HepG2 (cell line): Measurements from ENCODE around the gene FGFBP2. TPM values are rescaled to one million over a fixed set of nuclear protein-coding genes. Genes with fewer than 3 reads are reported as not detected.

Experiments
- ATAC-seq: fragments of 200-7000 bp; cut with Tn5 transposase; 3 replicates; pipeline ENCODE4 v1.9.1; 2020; ENCODE audit warnings: mild to moderate bottlenecking, moderate library complexity
- BruUV-seq: library from RNA; stranded (reverse); fragments of 400-500 nt; replicated peaks from 2 replicates; lab custom pipeline; 2021; lab: Mats Ljungman, UMichigan
- CTCF ChIA-PET: fragments of 300-600 bp; formaldehyde crosslinking; extraction: SDS; loops from one replicate; lab custom pipeline; 2021; ENCODE audit warnings: low total read pairs, inconsistent platforms, low intra/inter-chr PET ratio; lab: Yijun Ruan, JAX
- POLR2A ChIA-PET: fragments of 350-600 bp; sonication (Branson Sonifier 250); formaldehyde crosslinking; loops from one replicate; lab custom pipeline; 2020; ENCODE audit warnings: antibody characterized with exemption, inconsistent platforms; lab: Yijun Ruan, JAX
- DNase-seq: peaks from one replicate; pipeline ENCODE4 v3.0.0-alpha.2; 2015; ENCODE audit warnings: low spot score
- FAIRE-seq: peaks from 3 replicates; lab custom pipeline; 2011; peaks lifted over from hg19 to GRCh38; lab: Jason Lieb, UNC
- H2AFZ ChIP-seq: one replicate; pipeline ENCODE4 v1.6.1; 2011; ENCODE audit warnings: low read length, inconsistent platforms
- H3K27ac ChIP-seq: fragments of 300-600 bp; 3 replicates; pipeline ENCODE4 v1.8.0; 2011; ENCODE audit warnings: mixed run types, mild to moderate bottlenecking, mixed read lengths, low read length, inconsistent platforms; ENCODE audit not compliant: insufficient read depth; ENCODE audit errors: extremely low read length
- H3K27me3 ChIP-seq, 2 experiments: fragments of 200-600 bp in 1 of 2; 2 replicates in 1 of 2; 3 replicates in 1 of 2; pipeline versions ENCODE4 v1.6.0 to v1.8.0; 2011; ENCODE audit warnings: low read length in 2 of 2, mild to moderate bottlenecking in 2 of 2, moderate library complexity in 2 of 2, inconsistent platforms in 1 of 2; ENCODE audit not compliant: insufficient read depth in 2 of 2, control insufficient read depth in 1 of 2
- H3K36me3 ChIP-seq, 2 experiments: fragments of 200-600 bp in 1 of 2; replicated peaks in 1 of 2; 2 replicates in 1 of 2; 3 replicates in 1 of 2; pipeline versions ENCODE4 v1.5.1 to v1.8.0; 2011; ENCODE audit warnings: low read length in 2 of 2, inconsistent platforms in 1 of 2; ENCODE audit not compliant: insufficient read depth in 2 of 2, control insufficient read depth in 1 of 2
- H3K4me1 ChIP-seq: 2 replicates; pipeline ENCODE4 v1.5.1; 2012; ENCODE audit warnings: low read length, inconsistent platforms; ENCODE audit not compliant: insufficient read depth
- H3K4me2 ChIP-seq: 2 replicates; pipeline ENCODE4 v1.6.0; 2011; ENCODE audit warnings: low read depth, low read length, inconsistent platforms
- H3K4me3 ChIP-seq, 3 experiments: fragments of 200-600 bp in 1 of 3; sonication (generic), shearing (Covaris generic) in 1 of 3; replicated peaks in 1 of 3; 2 replicates each; pipeline ENCODE4 v1.5.1; 2011 to 2016; ENCODE audit warnings: low read length in 3 of 3, inconsistent platforms in 2 of 3, low read depth in 2 of 3, mild to moderate bottlenecking in 2 of 3, control low read depth in 1 of 3, mixed read lengths in 1 of 3; ENCODE audit not compliant: insufficient read depth in 1 of 3
- H3K79me2 ChIP-seq: one replicate; pipeline ENCODE4 v1.6.1; 2011; ENCODE audit warnings: low read length, inconsistent platforms; ENCODE audit not compliant: insufficient read depth
- H3K9ac ChIP-seq: 2 replicates; pipeline ENCODE4 v1.6.0; 2011; ENCODE audit warnings: mild to moderate bottlenecking, low read depth, low read length, inconsistent platforms; ENCODE audit not compliant: insufficient read depth
- H3K9me3 ChIP-seq: 2 replicates; pipeline ENCODE4 v1.5.1; 2012; ENCODE audit warnings: mild to moderate bottlenecking, low read length
- H4K20me1 ChIP-seq: 2 replicates; pipeline ENCODE4 v1.6.0; 2011; ENCODE audit warnings: inconsistent platforms, mild to moderate bottlenecking, low read length, moderate library complexity; ENCODE audit not compliant: insufficient read depth
- ATF5 ChIP-seq: sonication (generic); formaldehyde crosslinking; IDR thresholded peaks from 2 replicates; pipeline ENCODE4 v1.4.0; 2020; ENCODE audit warnings: mild to moderate bottlenecking, low read depth, missing genetic modification reagents
- ATRX ChIP-seq: sonication (generic); formaldehyde crosslinking; IDR thresholded peaks from 2 replicates; pipeline ENCODE4 v1.4.0; 2020; ENCODE audit warnings: missing genetic modification reagents, borderline replicate concordance
- BHLHE40 ChIP-seq: IDR thresholded peaks from 2 replicates; pipeline ENCODE4 v1.6.1; 2011; ENCODE audit warnings: low read length, improper control_type of control experiment
- IRX3 ChIP-seq: sonication (generic); formaldehyde crosslinking; IDR thresholded peaks from 2 replicates; pipeline ENCODE4 v1.8.1; 2023; ENCODE audit warnings: mild to moderate bottlenecking, low read depth, missing genetic modification reagents, borderline replicate concordance
- U2AF2 ChIP-seq: fragments of 200-400 bp; formaldehyde crosslinking; IDR thresholded peaks from 2 replicates; pipeline ENCODE4 v1.6.1; 2017; ENCODE audit warnings: low read depth, mild to moderate bottlenecking, low read length
- ZNF333 ChIP-seq: sonication (generic); formaldehyde crosslinking; IDR thresholded peaks from 2 replicates; pipeline ENCODE4 v1.4.0; 2020; ENCODE audit warnings: mild to moderate bottlenecking, missing genetic modification reagents, borderline replicate concordance
- ZNF512B ChIP-seq: sonication (generic); formaldehyde crosslinking; IDR thresholded peaks from 2 replicates; pipeline ENCODE4 v1.5.1; 2020; ENCODE audit warnings: missing genetic modification reagents, mild to moderate bottlenecking, borderline replicate concordance
- ZNF775 ChIP-seq: sonication (generic); formaldehyde crosslinking; IDR thresholded peaks from 2 replicates; pipeline ENCODE4 v1.4.0; 2020; ENCODE audit warnings: missing genetic modification reagents, mild to moderate bottlenecking, moderate library complexity, borderline replicate concordance
- ZXDC ChIP-seq: sonication (generic); formaldehyde crosslinking; IDR thresholded peaks from 2 replicates; pipeline ENCODE4 v1.5.0; 2020; ENCODE audit warnings: mild to moderate bottlenecking, missing genetic modification reagents
- WGBS: methylation state at CpG from one replicate; pipeline ENCODE4 v1.1.6; 2017; ENCODE audit warnings: low lambda C conversion rate; 5-methylcytosine and 5-hydroxymethylcytosine counted together
- in situ Hi-C: cut with HindIII; loops from 2 replicates; pipeline ENCODE4 v1.10.0; 2017; ENCODE audit warnings: low pct_unique_long_range_greater_than_20kb; ENCODE audit not compliant: extremely low pct_ligation_motif_present
- intact Hi-C: fragments of 100-400 bp; cut with micrococcal nuclease; formaldehyde crosslinking; loops from one replicate; pipeline ENCODE4 v1.10.0; 2022; ENCODE audit not compliant: unreplicated experiment
- polyA plus RNA-seq, 8 experiments: library from polyadenylated mRNA; depleted of rRNA in 3 of 8; stranded (reverse) in 7 of 8; unstranded in 1 of 8; fragments of >200 nt; fragmentation: Illumina TruSeq in 4 of 8; extraction: Trizol in 4 of 8; gene quantifications; 2 replicates each; pipeline versions ENCODE4 v1.2.1 to v1.2.3, GENCODE V29; 2011 to 2016; ENCODE audit warnings: low read depth in 4 of 8, missing spikeins in 1 of 8, mixed read lengths in 1 of 8; ENCODE audit not compliant: insufficient read depth in 1 of 8
- total RNA-seq, 5 experiments: library from RNA; depleted of rRNA; stranded (reverse); fragments of >200 nt; fragmentation: Illumina TruSeq; extraction: Trizol; gene quantifications; 2 replicates each; pipeline ENCODE4 v1.2.3, GENCODE V29; 2016; ENCODE audit warnings: low read depth in 1 of 5

FGFBP2 gene
- total and polyA plus RNA-seq, 2 of the 13 experiments (the other 11 are each of a cell fraction or from before 2014, with no cell fraction given) = not detected

GRCh38 chr4:15934259-15934658, 28.7 kb downstream of the FGFBP2 start (continued):
- TF ChIP-seq ZNF512B (CRISPR knock-in tag) (no peak), IRX3 (no peak), BHLHE40 (no peak), U2AF2 (no peak)

GRCh38 chr4:15931451-15932210, 31.3 kb downstream of the FGFBP2 start:
- Histone ChIP-seq H3K79me2 (no peaks in the 10 kb centered on the region), H3K36me3 (no peaks in the 10 kb centered on the region), H3K4me3 (no peak overlapping the region), H2AFZ (no peak overlapping the region), H3K27me3 (peaks cover 6 to 29% of the 10 kb centered on the region in 2 experiments; a peak in 3 of 5 replicates), H3K27ac (no peak overlapping the region), H3K4me2 (no peak overlapping the region), H3K4me1 (no peaks in the 10 kb centered on the region), H3K9me3 (no peaks in the 10 kb centered on the region), H3K9ac (no peak overlapping the region), H4K20me1 (no peaks in the 10 kb centered on the region)
- POLR2A ChIA-PET = no interaction called here
- CTCF ChIA-PET = no interaction called here
- BruUV-seq = no TSS peak
- in situ Hi-C loops (no loop called here), intact Hi-C loops (no loop called here)
- ATAC-seq = no peak
- FAIRE-seq = no peak
- DNase-seq = no peak
- TF ChIP-seq ZNF333 (CRISPR knock-in tag) = no peak
- TF ChIP-seq ZXDC (CRISPR knock-in tag) = no peak
- no peak for TF ChIP-seq ATF5 (CRISPR knock-in tag)
- no peak for TF ChIP-seq ATRX (CRISPR knock-in tag)
- no peak for TF ChIP-seq ZNF775 (CRISPR knock-in tag)
- 23% methylated on average over 5 of the region's 5 CpGs for WGBS
